Measurements from ENCODE around the gene TRMT2A. TPM values are rescaled to one million over a fixed set of nuclear protein-coding genes. Genes with fewer than 3 reads are reported as not detected.

The TRMT2A gene
- total RNA-seq, 1 experiment from 2014 or later = 68.1 TPM

DNA sequence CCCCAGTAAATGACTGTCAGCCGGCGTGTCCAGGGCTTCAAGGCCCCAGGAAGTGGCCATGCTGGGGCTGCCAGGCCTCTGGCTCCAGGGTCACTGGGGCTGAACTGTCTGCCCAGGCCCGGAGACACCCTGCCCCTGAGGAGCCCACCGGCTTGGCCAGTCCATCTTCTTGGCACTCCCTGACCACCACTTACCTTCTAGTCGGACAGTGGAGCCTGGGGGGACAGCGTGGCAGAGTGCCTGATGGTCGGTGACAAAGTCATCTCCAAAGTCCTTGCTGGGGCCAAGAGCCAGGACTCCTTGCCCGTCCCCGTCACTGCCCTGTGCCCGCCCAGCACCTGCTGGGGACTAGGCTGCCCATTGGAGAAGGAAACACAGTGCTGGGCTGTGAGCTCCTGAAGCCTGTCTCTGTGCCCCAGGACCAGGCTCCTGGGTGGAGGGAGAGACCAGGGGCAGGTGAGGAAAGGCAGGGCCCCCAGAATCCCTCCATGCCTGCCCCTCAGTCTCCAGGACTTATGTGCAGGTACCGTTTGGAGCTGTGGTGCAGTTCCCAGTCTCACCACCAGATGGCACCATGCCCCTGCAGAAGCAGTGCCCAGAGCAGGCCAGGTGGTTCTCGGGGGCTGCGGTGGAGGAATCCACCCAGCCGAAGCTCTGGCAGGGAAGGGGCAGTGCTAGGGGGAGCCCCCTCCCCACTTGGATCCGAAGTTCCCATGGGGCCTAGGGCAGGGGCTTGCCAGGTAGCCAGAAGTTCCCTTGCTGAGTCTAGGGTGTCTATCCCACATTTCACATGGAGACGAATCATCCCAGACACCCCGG, 39.8 kb upstream of the TRMT2A start:
- peak; percentile 81 for DNase-seq (ENCODE audit: low spot score)

DNA sequence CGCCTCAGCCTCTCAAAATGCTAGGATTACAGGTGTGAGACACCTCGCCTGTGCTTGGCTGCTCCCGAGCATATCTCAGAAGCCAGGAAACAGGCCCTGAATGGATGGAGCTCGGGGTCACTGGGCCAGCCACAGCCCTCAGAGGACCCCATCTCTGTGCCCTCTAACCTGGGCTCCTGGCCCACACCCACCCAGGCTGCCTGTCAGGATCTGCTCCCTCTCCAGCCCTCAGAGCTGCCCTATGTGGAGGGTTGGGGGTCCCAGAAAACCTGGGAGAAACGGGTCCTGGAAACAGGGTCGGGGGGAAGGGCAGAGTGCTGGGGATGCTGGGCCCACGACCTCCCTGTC, 39.0 kb upstream of the TRMT2A start:
- H3K36me3 ChIP-seq (ENCODE audit: insufficient read depth, low read length, poor library complexity, severe bottlenecking) = no peaks in the 10 kb centered on the region
- ChIA-PET CTCF (no interaction called here), POLR2A (ENCODE audit: low non-redundant PET) (no interaction called here)
- TF ChIP-seq EZH2 (IDR thresholded peaks at IDR 0.05; ENCODE audit: borderline replicate concordance, low read depth, low read length, poor library complexity, severe bottlenecking) = no peak
- TF ChIP-seq, protein P1, sequence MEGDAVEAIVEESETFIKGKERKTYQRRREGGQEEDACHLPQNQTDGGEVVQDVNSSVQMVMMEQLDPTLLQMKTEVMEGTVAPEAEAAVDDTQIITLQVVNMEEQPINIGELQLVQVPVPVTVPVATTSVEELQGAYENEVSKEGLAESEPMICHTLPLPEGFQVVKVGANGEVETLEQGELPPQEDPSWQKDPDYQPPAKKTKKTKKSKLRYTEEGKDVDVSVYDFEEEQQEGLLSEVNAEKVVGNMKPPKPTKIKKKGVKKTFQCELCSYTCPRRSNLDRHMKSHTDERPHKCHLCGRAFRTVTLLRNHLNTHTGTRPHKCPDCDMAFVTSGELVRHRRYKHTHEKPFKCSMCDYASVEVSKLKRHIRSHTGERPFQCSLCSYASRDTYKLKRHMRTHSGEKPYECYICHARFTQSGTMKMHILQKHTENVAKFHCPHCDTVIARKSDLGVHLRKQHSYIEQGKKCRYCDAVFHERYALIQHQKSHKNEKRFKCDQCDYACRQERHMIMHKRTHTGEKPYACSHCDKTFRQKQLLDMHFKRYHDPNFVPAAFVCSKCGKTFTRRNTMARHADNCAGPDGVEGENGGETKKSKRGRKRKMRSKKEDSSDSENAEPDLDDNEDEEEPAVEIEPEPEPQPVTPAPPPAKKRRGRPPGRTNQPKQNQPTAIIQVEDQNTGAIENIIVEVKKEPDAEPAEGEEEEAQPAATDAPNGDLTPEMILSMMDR (conservative IDR thresholded peaks at IDR 0.05; ENCODE audit: low read depth, low read length) = no peak
- H3K27ac ChIP-seq (ENCODE audit: low read depth, low read length, poor library complexity, severe bottlenecking) = no peak overlapping the region
- DNase-seq (ENCODE audit: low spot score) = no peak
- no peaks in the 10 kb centered on the region for H3K4me1 ChIP-seq (ENCODE audit: insufficient read depth, low read length, poor library complexity, severe bottlenecking)
- no TSS peak for BruUV-seq (replicated peaks)
- H3K4me3 ChIP-seq (ENCODE audit: low read depth, low read length, poor library complexity, severe bottlenecking) = no peak overlapping the region
- H3K9me3 ChIP-seq (ENCODE audit: low read depth, low read length, poor library complexity, severe bottlenecking) = no peaks in the 10 kb centered on the region
- H3K27me3 ChIP-seq (replicated peaks; ENCODE audit: insufficient read depth, low read depth, low read length, poor library complexity) = no peaks in the 10 kb centered on the region
- intact Hi-C loops (cut with micrococcal nuclease; ENCODE audit: unreplicated experiment) = no loop called here

More for the DNA sequence above, 39.8 kb upstream of the TRMT2A start:
- Histone ChIP-seq H3K9me3 (ENCODE audit: low read depth, low read length, poor library complexity, severe bottlenecking) (no peaks in the 10 kb centered on the region), H3K36me3 (ENCODE audit: insufficient read depth, low read length, poor library complexity, severe bottlenecking) (no peaks in the 10 kb centered on the region), H3K4me1 (ENCODE audit: insufficient read depth, low read length, poor library complexity, severe bottlenecking) (no peaks in the 10 kb centered on the region), H3K4me3 (ENCODE audit: low read depth, low read length, poor library complexity, severe bottlenecking) (no peak overlapping the region), H3K27ac (ENCODE audit: low read depth, low read length, poor library complexity, severe bottlenecking) (no peak overlapping the region), H3K27me3 (replicated peaks; ENCODE audit: insufficient read depth, low read depth, low read length, poor library complexity) (no peaks in the 10 kb centered on the region)
- CTCF ChIA-PET = interaction anchor here (1.0 to 1.1 kb wide), 5 partner anchors 82 to 300 kb away, joined by 3 to 7 read pairs (median 6); no protein-coding TSS in a partner anchor
- TF ChIP-seq EZH2 (IDR thresholded peaks at IDR 0.05; ENCODE audit: borderline replicate concordance, low read depth, low read length, poor library complexity, severe bottlenecking) = no peak
- TF ChIP-seq, protein P1 (conservative IDR thresholded peaks at IDR 0.05; ENCODE audit: low read depth, low read length) = peak; percentile 97
- POLR2A ChIA-PET (ENCODE audit: low non-redundant PET) = no interaction called here
- intact Hi-C loops (cut with micrococcal nuclease; ENCODE audit: unreplicated experiment) = loop anchor here (1.0 kb wide), 3 partner anchors 111 to 299 kb away; partner anchors contain the start of gene RTN4R
- no TSS peak for BruUV-seq (replicated peaks)

DNA sequence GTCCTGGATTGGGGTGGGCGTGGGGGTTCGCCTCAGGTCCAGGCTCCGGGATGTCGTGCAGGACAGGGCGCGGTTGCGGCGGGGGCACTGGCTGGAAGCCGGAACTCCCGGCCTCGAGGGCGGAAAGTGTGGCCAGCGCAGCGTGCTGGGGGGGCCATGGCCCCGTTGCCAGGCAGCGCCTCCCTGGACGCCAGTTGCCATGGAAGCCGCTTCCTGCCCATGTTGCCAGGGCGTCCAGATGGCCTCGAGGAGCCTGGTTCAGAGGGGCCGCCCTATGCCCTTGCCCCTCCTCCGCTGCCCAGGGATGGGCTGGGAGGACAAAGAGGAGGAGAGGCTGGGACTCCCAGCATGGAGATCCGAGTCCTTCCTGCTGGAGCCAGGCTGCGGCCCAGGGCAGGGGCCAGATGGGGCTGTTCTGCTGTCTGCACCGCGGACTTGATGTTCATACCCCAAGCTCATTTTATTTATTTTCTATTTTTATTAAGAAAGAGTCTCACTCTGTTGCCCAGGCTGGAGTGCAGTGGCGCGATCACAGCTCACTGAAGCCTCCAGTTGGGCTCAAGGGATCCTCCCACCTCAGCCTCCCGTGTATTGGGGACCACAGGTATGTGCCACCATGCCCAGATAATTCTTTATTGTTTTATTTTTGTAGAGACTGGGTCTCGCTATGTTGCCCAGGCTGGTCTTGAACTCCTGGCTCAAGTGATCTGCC, 38.5 kb upstream of the TRMT2A start:
- Histone ChIP-seq H3K9me3 (ENCODE audit: low read depth, low read length, poor library complexity, severe bottlenecking) (no peaks in the 10 kb centered on the region), H3K4me3 (ENCODE audit: low read depth, low read length, poor library complexity, severe bottlenecking) (no peak overlapping the region), H3K27ac (ENCODE audit: low read depth, low read length, poor library complexity, severe bottlenecking) (no peak overlapping the region), H3K27me3 (replicated peaks; ENCODE audit: insufficient read depth, low read depth, low read length, poor library complexity) (no peaks in the 10 kb centered on the region), H3K4me1 (ENCODE audit: insufficient read depth, low read length, poor library complexity, severe bottlenecking) (no peaks in the 10 kb centered on the region), H3K36me3 (ENCODE audit: insufficient read depth, low read length, poor library complexity, severe bottlenecking) (no peaks in the 10 kb centered on the region)
- peak; percentile 28 for DNase-seq (ENCODE audit: low spot score)
- BruUV-seq (replicated peaks) = no TSS peak
- intact Hi-C loops (cut with micrococcal nuclease; ENCODE audit: unreplicated experiment) = no loop called here
- POLR2A ChIA-PET (ENCODE audit: low non-redundant PET) = no interaction called here
- no peak for TF ChIP-seq EZH2 (IDR thresholded peaks at IDR 0.05; ENCODE audit: borderline replicate concordance, low read depth, low read length, poor library complexity, severe bottlenecking)
- TF ChIP-seq, protein P1 (conservative IDR thresholded peaks at IDR 0.05; ENCODE audit: low read depth, low read length) = no peak
- CTCF ChIA-PET = interaction anchor here (0.6 kb wide), 1 partner anchor 15 kb away, joined by 3 read pairs; no protein-coding TSS in a partner anchor
